NCI-H1417 treated with DMSO at 0.1 percent for 48 hours (cell line): ENCODE measurements around the gene AKAP13.
"Not testable (repeated sequence)": the region's sequence is repeated elsewhere in the genome, so short reads cannot be mapped to it uniquely, and the experiment has no call there.

Source experiments
- DNase-seq: peaks from one replicate; lab custom pipeline; 2025; lab: John Stamatoyannopoulos, UW

The AKAP13 gene

DNA sequence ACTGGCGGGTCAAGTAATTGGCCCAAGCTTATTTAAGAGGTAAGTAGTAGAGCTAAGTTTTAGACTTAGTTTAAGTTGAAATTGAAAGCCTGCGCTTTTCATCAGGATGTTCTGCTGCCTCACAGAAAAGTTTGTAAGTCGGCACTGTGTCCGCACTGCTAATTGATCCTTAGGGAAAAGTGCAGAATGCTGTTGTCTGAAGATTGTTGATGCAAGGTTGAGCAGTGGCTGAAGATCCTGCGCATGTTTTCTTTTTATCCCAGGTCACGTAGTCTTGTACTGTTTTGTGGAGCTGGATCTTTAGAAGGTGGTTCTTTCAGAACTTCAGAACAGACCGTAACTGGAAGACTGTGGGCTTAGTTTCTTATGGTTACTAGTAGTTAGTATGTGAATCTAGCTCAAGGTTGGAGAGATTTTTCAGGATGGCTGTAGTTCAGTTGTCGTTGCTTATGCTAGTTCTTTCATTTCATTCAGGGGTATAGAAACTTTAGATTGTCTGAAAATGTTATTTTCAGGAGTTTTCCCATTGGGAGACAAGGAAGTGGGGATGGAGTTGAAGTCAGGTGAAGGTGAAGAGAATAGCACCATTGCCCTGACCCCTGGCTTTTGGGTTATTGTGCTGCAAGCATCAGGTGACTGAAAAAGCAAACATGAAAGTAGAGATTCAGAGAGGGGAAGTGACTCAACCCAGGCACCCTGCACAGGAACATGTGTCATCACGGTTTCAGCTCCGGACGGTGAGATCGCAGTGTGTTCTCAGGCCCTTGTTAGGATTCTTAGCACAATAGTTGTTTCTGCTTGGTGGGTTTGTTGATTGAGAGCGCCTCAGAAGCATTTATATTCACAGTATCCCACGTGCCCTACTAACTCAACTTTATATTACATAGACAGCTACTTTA is 32.8 kb downstream of the AKAP13 start:
- DNase-seq = no peak

DNA sequence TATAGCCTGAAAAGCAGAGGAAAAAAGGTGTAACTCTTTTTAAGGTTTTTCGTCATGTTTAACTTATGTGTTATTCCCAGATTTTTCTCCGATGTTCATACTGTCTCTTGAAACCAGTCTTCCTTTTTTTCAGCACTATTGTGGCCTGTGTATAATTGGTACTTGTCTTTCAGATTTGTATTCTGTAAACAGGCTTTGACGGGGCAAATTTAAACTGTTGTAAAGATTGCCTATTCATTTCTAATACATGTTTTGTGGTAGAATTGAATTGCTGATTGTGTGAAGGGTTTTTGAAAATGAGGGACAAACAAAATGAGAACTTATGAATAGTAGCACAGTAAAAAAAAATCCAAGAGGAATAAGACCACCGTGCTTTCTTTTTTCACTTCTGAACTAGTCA is 33.6 kb downstream of the AKAP13 start:
- DNase-seq = no peak

DNA sequence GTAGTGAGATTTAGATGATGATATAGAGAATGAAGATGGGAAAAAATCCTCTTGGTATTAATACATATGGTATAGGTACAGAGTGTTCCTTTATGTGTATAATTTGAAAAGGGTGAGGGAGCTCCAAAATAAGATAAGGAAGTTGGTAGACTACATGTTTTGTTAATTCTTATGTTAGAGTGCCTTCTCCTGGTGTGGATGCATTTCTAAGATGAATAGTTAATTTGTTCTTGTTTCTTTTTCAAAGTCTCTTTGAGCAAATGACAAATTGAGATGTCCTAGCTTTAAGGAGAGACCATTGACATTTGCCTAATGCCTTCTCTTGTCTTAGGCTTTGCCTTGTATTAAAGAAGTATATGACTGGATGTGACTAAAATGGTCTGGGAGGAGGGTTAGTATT is 34.1 kb downstream of the AKAP13 start:
- no peak for DNase-seq

DNA sequence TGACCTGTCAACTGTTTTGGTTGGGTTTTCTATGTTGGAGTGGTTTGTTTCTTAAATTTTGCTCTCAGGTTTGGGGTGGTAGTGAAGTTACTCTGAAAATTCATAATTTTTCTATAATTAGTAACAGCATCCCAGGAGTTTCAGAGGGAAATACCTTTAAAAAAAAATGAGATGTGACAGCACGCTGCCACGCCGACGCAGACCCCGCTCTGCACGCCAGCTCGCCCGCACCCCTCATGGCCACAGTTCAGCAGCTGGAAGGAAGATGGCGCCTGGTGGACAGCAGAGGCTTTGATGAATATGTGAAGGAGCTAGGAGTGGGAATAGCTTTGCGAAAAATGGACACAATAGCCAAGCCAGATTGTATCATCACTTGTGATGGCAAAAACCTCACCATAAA is 34.6 kb downstream of the AKAP13 start:
- no peak for DNase-seq

DNA sequence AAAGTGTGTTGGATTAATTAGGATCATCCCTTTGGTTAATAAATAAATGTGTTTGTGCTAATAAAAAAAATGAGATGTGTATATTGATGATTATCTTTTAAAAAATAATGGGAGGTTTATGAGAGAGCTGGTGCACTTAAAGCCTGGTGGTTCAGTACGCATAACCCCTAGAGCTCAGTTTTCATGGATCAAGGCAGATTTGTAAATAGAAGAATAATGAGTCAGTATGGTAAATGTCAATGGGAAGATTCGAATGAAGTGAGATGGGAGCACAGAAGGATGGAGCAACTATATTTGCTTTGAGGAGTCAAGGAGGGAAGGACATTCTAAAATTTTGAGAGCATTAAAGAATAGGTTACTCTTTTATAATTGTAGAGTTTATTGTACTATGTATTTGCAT is 35.4 kb downstream of the AKAP13 start:
- DNase-seq = no peak

DNA sequence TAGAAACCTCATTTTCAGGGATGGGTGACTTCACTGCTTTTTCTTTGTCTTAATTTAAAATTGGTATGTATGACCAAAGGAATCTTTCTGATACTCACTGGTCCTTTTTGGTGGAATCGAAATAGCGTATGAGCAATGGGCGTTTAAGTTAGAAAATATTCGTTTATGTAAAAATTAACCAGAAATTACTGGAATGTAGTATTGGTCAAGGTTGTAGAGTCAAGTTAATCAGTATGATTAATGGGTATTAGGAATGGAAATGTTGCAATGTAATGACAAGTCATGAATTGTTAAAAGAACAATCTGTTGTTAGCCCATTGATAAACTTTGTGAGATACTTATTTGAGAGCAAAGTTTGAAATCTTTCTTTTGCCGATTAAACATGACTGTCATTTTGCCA is 36.9 kb downstream of the AKAP13 start:
- DNase-seq = no peak

DNA sequence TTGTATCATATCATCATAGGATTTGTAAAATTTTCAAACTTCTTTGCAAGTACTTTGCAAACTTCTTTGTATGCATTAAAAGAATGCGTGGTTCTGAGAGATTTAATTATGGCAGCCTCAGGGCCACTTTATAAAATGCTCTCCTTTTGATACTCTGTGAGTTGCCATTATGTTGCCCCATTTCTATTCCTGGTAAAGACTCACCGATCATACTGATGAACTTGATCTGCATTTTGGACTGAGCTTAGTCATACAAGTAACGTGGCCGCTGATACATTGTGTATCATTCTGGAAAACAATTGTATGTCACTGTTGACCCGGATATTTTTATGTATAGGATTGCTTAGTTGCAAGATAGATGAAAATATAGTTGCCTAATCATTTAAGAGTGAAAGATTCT is 38.8 kb downstream of the AKAP13 start:
- no peak for DNase-seq

DNA sequence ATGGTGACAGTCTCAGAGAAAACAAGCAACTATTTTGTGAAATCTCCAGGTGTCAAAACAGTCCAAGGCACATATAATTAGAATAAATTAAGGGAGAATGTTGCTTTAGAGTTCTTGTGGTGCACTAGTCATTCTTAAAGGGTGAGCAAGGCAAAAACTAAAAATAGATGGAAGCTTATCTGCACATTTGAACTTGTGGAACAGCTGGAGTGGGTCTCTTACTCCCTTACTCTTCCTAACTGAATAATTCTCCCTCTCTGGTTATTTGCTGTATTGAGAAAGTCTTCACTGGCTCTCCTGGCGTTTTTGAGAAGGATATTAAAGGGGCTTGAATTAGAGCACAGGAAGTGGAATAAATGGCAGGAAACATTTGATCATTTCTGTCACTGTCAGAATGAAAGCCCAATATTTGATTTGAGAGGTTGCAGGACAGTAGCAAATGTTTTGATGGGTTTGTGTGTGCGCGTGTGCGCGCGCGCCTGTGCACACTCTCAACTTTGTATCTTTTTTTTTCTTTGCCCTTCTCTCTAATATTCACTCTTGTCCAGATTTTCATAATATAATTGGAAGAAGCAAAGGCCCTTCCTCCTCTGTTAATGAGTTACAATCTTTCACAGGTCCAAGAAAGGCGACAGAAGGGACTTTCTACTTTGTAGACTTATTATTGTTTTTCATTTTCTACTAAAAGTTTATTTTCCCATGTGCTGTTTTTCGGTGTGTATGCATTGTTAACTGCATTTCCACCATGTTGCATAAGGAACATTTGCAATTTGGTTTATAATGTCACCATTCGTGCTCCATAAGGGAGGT is 40.9 kb downstream of the AKAP13 start:
- DNase-seq = no peak

DNA sequence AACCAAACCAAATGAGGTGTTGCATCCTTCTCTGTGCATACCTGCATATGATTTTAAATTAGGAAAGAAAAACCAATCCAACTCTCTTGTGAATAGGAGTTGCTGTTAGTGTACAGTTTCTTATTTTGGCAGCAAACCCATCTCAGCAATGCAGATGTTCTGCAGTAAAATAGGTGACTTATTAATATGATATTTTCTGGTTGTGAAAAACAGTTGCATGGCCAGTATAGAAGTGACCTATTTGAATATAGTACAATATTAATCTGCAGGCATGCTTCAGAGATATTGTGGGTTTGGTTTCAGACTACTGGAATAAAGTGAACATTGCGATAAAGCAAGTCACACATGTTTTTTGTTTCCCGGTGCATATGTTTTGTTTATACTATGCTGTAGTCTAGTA is 42.2 kb downstream of the AKAP13 start:
- DNase-seq = no peak

DNA sequence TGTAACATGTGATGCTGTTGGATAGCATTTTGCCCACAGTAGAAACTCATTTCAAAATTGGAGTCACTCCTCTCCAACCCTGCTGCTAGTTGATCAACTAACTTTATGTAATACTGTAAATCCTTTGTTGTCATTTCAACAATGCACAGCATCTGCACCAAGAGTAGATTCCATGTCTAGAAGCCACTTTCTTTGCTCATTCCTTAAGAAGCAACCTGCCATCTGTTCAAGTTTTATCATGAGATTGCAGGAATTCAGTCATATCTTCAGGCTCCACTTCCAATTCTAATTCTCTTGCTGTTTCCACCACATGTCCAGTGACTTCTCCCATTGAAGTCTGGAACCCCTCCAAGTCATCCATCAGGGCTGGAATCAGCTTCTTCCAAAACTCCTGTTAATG is 42.9 kb downstream of the AKAP13 start:
- DNase-seq = no peak

DNA sequence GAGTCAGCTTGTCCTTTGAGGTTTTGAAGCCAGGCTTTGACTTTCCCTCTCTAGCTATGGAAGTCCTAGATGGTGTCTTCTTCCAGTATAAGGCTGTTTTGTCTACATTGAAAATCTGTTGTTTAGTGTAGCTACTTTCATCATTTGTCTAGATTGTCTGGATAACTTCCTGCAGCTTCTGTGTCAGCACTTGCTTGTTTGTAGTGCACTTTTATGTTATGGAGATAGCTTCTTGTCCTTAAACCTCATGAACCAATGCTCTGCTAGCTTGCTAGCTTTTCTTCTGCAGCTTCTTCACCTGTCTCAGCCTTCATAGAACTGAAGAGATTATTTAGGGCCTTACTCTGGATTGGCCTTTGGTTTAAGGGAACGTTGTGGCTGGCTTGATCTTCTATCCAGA is 43.8 kb downstream of the AKAP13 start:
- DNase-seq = no peak

DNA sequence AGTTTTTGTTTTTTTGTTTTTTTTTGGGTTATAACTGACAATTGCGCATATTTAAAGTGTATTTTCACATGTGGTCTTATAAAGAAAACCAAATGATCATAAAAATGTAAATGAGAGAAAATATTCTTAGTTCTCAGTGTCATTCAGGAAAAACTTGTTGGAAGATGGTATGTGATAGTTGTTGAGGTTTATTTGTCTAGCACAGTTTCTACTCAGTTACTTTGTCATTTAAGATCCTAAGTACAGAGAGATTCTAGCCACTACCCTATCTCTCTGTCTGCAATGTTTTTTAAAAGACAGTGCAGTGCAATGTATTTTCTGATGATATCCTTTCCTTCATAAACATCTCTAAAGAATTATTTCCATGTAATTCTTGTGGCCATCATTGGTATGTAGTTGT is 46.1 kb downstream of the AKAP13 start:
- no peak for DNase-seq

DNA sequence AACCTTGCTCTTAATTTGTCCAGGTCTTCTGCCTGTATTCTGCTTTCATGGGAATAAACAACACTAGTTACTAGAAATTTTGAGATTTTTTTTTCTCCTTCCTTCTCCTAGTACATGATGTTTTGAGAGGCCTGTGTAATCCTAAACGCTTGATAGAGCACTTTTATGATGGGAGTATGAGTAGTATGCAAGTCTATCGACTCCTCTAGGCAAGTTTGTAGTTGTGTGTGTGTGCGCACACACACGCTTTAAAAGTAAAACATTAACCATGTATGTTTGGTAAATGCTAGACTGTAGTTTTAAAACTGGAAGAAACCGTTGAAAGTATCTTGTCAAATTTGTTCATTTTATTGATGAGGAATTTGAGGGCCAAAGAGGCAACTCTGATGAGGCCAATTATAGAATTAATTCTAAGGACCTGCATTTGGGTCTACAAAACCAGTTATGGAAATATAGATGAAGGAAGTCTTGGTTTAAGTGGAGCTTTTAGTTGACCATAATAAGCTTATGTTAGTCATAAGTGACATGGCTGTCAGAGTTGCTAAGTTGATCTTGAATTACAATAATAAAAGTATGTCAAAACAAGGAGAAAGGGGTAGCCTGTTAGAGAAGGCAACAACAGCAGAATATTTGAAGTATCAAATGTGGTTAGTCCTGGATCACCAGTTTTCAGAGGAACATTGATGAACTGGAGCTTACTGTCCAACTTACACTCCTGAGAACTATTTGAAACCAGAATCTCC is 47.1 kb downstream of the AKAP13 start:
- DNase-seq = no peak

DNA sequence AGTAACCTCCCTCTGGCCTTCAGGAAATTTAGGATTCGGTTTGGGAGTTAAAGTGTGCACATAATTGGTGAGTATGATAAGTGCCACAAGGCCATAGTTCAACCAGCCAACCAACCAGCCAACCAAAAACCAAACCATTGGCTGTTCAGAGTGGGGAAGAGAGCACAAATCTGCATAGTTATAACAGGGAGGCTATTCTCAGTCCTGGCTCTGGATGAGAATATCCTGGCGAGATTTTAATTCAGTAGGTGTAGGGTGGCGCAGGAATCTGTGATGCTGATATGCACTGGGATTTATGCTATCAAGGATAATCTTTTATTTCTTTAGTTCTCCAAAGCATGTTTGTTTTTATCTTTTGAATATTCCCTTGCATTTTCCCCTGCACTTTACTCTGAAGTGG is 49.1 kb downstream of the AKAP13 start:
- DNase-seq = no peak

DNA sequence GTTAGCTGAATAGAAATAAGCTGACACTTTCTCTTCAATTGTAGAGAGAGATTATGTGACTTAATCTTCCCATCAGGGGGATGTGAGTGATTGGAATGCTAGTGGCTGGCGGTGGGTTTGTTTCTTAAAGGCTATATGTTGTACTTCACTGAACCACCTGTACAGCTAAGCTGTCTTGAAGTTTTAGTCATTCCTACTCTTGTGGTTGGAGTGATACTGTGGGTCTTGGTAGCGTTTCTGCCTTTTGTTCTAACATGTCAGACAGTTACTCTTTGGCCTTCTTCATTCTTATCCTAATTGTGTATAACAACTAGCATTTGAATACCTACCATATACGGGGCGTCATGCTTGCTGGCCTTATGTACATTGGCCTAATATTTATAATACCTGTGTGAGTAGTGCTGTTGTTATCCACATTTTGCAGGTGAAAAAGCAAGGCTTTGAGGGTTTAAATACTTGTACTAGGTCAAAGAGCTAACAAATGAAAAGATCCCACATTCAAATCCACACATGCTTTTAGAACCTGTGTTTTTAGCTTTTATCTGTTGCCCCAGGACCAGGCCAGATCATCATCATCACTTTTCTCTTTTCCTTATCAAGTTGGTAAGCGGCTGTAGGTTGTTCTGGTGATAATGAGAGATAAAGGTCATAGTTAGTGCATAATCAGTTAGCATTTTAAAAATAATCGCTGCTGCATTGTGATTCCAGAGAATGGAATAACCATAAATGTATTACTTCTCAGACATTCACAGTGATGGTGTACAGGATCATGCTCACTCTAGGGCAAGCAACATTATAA is 50.2 kb downstream of the AKAP13 start:
- no peak for DNase-seq

DNA sequence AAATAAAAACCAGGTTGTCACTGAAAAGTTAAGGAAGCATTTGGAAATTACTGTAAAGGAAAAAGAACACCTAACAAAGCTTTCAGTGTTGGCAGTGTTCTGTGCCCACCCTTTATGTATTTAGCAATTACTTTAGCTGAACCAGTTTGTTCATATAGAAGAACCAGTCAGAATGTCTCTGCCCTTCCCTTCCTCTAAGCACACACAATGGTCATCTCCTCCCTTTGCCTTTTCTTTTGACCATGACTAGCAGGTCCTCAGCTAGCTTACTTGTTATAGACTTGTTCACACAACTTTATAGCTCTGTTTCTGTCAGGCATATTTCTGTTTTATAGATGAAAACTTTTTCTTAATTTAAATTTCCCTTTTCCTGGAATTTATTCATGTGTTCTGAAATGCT is 59.6 kb downstream of the AKAP13 start:
- no peak for DNase-seq

DNA sequence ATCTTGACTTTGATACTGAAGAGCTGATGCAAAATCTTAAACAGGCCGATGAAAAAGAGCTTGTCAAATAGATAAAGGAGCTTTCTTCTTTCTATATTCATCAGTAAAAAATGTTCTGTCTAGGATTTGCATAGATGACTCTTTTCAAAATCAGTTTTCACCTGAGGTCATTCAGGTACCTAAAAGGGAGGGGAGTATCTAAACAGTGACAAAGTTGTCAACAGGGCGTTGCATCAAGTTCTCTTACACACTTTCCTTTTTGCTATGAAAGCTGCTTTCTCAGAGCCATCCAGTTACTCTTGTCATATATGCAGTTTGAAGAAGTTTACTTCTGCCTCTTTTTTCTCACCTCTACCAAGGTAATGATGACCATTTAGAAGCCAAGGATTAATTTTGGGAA is 60.0 kb downstream of the AKAP13 start:
- DNase-seq = no peak

DNA sequence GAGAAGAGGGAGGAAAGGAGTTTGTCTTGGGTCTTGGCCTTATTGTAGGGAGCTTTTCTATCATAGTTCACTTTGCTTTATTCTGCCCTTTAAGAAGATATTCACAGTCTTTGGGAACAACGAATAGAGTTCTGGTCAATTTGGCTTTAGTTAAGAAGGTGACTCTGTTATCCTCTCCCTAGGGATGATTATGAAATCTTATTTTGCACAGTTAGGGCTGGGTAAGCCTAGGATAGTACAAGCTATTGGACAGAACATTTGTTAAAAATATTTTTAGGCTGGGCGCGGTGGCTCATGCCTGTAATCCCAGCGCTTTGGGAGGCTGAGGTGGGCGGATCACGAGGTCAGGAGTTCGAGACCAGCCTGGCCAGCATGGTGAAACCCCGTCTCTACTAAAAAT is 61.5 kb downstream of the AKAP13 start:
- not testable (repeated sequence) for DNase-seq

DNA sequence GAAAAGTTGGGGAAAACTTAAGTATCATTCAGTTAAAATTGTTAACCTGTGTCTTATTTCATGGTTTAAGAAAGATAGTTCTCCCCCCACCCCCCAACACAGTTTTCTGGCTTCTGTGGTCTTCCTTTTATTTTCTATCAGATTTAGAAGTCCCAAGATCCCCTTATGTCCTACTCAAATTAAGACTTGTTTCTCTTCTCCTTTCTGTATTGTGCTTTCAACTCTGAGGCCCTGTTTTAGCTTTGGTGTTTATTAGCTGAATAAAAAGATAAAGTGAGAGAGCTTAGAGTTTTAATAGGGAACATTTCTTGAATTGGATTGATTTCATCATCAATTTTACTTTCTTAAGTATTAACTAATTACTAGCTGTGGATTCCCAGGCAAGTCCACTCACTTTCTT is 62.6 kb downstream of the AKAP13 start:
- no peak for DNase-seq

DNA sequence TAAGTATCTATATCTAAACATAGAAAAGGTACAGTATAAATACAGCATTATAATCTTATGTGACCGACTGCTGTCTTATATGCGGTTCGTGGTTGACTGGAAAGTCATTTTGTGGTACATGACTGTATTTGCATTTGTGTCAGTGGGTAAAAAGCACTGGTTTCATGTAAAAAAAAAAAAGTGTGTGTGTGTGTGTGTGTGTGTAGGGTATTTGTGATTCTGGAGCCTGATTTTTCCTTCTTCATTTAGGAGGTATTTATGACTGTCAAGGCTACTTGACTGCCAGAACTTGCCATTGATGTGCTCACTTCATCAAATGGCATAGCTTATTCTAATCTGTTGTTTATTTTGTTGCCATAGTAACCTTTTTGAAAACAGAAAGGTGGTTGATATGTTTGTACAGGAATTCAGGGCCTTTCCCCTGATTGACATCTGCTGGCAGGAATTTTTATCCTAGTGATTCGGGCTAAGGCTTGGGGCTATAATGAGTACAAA is 63.2 kb downstream of the AKAP13 start:
- DNase-seq = peak; percentile 85

DNA sequence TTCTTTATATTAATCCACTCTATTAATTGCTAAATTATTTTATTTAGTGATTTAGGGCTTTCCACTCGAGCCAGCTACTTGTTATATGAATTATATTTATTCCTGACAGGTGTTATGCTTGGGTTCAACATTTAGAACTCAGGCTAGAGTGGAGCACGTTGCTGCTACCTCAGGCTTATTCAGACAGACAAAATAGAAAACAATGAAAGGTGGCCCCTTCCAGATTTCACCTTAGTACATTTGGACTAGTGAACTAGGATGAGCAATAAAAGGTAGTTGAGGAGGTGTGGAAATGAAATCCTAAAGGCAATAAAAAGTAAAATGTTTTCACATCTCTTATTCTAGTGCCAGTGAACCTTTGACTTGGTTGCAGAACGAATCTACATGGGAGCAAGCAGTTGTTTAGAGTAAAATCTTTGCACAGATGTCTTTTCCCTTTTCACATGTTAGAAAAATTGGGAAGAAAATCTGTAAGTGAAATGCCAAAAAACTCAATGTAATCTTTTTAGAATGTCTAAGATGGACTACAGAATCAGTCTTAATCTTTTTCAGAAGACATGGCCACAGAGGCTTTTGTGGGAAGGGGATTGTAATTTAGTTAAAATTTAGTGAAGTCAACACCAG is 63.8 kb downstream of the AKAP13 start:
- DNase-seq = no peak
